CD4-positive, alpha-beta T cell treated with Interleukin-17A for 4 hours (primary cell): ENCODE results near the gene L1TD1.
"Not testable (repeated sequence)": the region's sequence is repeated elsewhere in the genome, so short reads cannot be mapped to it uniquely, and the experiment has no call there.

ENCODE experiments used
- DNase-seq: peaks from one replicate; pipeline ENCODE4 v3.0.0-alpha.2; 2020; ENCODE audit warnings: mixed read lengths

Gene L1TD1, protein sequence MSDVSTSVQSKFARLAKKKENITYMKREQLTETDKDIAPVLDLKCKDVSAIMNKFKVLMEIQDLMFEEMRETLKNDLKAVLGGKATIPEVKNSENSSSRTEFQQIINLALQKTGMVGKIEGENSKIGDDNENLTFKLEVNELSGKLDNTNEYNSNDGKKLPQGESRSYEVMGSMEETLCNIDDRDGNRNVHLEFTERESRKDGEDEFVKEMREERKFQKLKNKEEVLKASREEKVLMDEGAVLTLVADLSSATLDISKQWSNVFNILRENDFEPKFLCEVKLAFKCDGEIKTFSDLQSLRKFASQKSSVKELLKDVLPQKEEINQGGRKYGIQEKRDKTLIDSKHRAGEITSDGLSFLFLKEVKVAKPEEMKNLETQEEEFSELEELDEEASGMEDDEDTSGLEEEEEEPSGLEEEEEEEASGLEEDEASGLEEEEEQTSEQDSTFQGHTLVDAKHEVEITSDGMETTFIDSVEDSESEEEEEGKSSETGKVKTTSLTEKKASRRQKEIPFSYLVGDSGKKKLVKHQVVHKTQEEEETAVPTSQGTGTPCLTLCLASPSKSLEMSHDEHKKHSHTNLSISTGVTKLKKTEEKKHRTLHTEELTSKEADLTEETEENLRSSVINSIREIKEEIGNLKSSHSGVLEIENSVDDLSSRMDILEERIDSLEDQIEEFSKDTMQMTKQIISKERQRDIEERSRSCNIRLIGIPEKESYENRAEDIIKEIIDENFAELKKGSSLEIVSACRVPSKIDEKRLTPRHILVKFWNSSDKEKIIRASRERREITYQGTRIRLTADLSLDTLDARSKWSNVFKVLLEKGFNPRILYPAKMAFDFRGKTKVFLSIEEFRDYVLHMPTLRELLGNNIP

DNA sequence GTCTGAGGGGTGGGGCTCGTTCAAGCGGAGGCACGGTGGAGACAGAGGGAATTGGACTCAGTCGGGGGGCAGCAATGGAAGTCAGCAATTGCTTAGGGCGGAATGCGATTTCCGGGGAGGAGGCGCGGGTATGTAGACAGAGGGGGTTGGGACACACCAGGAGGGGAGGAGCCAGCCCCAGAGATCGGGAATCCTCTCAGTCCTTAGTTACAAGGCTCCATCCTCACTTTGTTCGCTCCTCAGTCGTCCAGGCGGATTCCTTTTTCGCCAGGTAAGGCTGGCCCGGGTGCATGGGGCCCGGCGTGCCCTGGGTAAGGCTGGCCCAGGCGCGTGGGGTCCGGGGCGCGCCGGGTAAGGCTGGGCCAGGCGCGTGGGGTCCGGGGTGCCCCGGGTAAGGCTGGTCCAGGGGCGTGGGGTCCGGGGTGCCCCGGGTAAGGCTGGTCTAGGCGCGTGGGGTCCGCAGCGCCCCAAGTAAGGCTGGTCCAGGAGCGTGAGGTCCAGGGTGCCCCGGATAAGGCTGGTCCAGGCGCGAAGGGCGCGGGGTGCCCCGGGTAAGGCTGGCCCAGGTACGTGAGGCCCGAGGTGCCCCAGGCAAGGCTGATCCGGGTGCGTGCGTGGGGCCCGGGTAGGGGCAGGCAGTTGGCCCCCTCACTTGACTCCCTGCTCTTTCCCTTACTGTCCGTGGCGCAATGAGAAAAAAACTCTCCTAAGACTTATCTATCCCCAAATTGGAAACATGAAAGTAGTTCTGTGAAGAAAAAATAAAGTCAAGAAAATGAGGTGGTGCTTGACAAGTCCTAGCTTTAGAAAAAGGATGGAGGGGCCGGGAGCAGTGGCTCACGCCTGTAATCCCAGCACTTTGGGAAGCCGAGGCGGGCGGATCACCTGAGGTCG lies at the start of gene L1TD1:
L1TD1 (plus strand) TSS at position 199 of the 894 bp plus-strand sequence. CDS start 11,780 bp downstream, outside the sequence.
- no peak for DNase-seq

DNA sequence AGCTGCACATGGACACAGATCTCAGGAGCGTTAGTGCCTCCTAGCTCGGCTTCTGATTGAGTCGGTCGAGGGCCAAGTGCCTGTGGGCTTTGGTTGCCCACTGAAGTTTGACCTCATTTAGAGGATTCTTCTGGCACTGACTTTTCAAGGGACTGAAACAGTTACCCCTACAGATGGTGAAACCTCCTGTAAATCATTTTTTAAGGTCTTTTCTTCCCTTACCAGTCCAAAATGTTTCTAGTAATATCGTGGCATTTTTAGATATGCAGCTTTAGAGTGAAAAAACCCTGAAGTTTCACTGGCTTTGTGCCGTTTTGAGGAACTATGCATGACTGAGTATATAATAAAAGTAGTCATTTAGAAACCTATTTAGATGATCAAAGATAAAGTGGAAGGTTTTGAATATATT lies 34.7 kb upstream of the L1TD1 start:
- DNase-seq = no peak

DNA sequence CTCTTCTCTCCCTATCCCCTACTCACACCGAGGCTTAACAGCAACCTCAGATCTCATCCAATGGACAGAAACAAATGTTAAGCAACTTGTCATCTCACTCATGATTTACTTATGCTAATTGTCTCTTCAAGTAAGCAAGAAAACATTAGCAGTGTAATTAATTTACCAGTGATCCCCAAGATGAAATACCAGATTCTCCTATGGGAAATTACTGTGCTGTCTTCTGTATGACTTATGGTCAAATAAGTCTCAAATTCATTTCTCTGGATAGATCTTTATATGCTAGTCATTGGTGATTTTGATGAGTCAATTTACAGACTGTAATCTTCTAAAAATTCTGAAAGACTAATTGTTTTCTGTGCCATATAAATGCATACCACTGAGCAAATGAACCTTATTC lies 32.9 kb upstream of the L1TD1 start:
- DNase-seq = no peak

GRCh38 chr1:62170380-62170779 lies 24.3 kb upstream of the L1TD1 start:
- DNase-seq = not testable (repeated sequence)

DNA sequence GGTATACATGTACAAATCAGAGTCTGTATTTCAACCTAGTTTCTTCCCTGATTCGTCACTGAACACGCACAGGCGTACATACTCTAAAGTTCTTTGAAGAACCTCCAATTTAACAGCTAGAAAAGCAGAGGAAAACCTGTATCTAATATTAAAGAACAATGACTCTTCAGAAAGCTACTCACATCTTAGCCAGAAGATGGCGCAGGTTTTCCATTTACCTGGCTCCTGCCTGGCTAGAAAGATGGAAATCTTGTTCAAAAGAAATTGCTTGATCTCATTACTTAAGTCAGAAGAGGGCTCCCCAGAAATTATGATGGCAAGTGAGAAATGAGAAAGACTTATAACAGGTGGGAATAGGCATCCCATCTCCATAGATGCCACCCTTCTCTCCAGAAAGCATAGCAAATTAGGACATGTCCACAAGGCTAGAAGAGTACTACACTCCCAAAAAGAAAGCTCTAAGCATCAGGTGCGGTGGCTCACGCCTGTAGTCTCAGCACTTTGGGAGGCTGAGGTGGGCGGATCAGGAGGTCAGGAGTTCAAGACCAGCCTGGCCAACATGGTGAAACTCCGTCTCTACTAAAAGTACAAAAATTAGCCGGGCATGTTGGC lies 19.0 kb upstream of the L1TD1 start:
- peak; percentile 51 for DNase-seq

- DNase-seq = no peak
Observed at GRCh38 chr1:62176597-62177312, 17.9 kb upstream of the L1TD1 start.

DNA sequence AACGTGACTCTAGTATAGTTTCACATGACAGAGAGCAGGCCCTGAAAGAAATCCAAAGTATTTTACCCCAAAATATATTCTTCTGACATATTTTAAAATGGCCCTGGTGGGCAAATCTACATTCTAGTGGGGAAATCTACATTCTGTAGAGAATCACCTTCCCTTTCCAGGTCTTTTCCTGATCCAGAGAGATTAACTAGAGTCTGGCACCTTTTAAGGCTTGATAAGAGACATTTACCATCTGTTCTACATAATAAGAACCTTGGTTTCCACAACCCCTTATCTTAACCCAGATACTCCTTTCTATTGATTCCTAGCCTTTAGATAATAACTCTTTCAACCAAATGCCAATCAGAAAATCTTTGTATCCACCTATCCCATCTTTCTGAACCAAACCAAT lies 17.0 kb upstream of the L1TD1 start:
- DNase-seq = no peak

- no peak for DNase-seq
Observed at GRCh38 chr1:62178372-62178771, 16.3 kb upstream of the L1TD1 start.

DNA sequence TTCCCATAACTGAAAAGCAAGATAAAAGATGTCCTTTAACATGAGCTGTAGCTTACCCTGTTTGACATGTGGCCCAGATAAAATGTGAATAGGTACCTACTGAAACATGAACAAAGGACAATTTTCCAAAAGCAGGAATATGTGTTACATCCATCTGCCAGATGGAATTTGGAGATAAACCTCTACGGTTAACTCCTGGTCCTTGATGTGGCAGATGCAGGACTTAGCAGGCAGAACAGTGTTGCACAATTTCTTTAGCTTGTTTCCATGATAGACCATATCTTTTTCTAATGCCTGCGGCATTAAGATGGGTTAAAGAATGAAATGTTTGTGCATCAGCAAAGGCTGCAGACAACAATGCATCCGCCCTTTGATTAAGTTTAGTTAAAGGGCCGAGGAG lies 14.6 kb upstream of the L1TD1 start:
- DNase-seq = not testable (repeated sequence)

- DNase-seq = no peak
Observed at GRCh38 chr1:62180639-62181038, 14.0 kb upstream of the L1TD1 start.

GRCh38 chr1:62181532-62181931 lies 13.1 kb upstream of the L1TD1 start:
- DNase-seq = no peak

- not testable (repeated sequence) for DNase-seq
Observed at GRCh38 chr1:62182157-62182556, 12.5 kb upstream of the L1TD1 start.

DNA sequence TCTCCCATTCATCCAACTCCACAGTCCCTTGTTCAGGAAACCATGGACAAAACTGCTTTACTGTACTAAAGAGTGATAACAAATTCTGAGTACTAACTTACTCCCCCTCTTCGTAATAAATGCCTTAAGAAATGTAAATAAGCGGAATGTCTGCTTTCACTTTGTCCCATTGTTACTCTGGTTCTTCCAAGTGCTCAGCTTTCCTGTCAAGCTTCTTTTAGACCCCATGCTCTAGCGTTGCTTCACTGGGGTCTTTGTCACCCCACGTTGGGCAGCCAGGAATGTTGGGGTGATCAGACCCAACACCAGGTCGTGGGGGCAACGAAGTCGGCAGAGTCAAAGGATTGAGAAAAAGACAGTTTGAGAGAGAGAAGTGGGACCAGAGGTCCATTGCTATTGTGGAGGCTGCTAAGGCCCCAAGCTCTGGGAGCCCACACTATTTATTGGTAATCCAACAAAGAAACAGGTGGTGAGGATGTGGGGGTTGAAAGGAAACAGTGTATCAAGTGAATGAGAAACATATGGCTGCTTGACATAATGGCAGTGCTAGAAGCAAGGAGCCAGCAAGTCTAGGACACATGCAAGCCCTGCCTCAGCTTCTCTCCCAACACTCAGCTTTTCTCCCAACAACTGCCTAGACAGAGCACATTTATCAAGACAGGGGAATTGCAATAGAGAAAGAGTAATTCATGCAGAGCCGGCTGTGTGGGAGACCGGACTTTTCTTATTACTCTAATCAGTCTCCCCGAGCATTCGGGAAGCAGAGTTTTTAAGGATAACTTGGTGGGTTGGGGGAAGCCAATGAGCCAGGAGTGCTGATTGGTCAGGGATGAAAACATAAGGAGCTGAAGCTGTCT lies 11.3 kb upstream of the L1TD1 start:
- DNase-seq = not testable (repeated sequence)

- no peak for DNase-seq
Observed at GRCh38 chr1:62184336-62184735, 10.3 kb upstream of the L1TD1 start.

GRCh38 chr1:62185233-62185632 lies 9.4 kb upstream of the L1TD1 start:
- DNase-seq = not testable (repeated sequence)

DNA sequence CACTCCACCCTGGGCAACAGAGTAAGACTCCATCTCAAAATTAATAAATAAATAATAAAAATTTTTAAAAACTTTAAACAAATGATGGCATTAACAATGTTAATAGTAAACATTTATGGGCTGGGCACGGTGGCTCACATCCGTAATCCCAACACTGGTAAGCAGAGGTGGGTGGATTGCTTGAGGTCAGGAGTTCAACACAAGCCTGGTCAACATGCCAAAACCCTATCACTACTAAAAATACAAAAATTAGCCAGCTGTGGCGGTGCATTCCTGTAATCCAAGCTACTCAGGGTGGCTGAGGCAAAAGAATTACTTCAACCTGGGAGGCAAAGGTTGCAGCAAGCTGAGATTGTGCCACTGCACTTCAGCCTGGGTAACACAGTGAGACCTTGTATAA lies 9.0 kb upstream of the L1TD1 start:
- DNase-seq = no peak

GRCh38 chr1:62187548-62187947 lies 7.1 kb upstream of the L1TD1 start:
- DNase-seq = no peak

GRCh38 chr1:62188111-62188510 lies 6.5 kb upstream of the L1TD1 start:
- DNase-seq = no peak

- DNase-seq = no peak
Observed at GRCh38 chr1:62196086-62196690, 1.5 kb downstream of the L1TD1 start.

GRCh38 chr1:62198069-62198780 lies 3.6 kb downstream of the L1TD1 start:
- no peak for DNase-seq
